A549 (cell line): ENCODE measurements around the gene BICDL1. TPM values are rescaled to one million over a fixed set of nuclear protein-coding genes. Genes with fewer than 3 reads are reported as not detected.

Experiments
- ATAC-seq, 2 experiments: fragments of 200-7000 bp in 1 of 2; fragments of >200 bp in 1 of 2; cut with Nextera tagmentation in 1 of 2; cut with Tn5 transposase in 1 of 2; 3 replicates each; pipeline versions ENCODE4 v1.8.0 to v1.9.1; 2018 to 2020; ENCODE audit warnings: mild to moderate bottlenecking in 1 of 2, moderate library complexity in 1 of 2
- CTCF ChIA-PET: fragments of 300-600 bp; sonication (Branson Sonifier 250); formaldehyde crosslinking; extraction: SDS; loops from one replicate; lab custom pipeline; 2021; ENCODE audit warnings: antibody characterized with exemption, inconsistent platforms; lab: Yijun Ruan, JAX
- POLR2A ChIA-PET: fragments of 350-600 bp; formaldehyde crosslinking; extraction: SDS; loops from one replicate; lab custom pipeline; 2021; ENCODE audit warnings: antibody characterized with exemption, inconsistent platforms; lab: Yijun Ruan, JAX
- DNase-seq, 2 experiments: peaks; one replicate each; pipeline versions ENCODE4 v3.0.0 to v3.0.0-alpha.2; 2011 to 2016; ENCODE audit warnings: low read depth in 1 of 2, low spot score in 1 of 2
- FAIRE-seq: peaks from 2 replicates; lab custom pipeline; 2011; peaks lifted over from hg19 to GRCh38; lab: Jason Lieb, UNC
- H3K27ac ChIP-seq, 2 experiments: fragments of >200 bp; sonication (Bioruptor Twin); formaldehyde crosslinking; 3 replicates each; pipeline ENCODE4 v1.5.1; 2016 to 2017
- H3K4me1 ChIP-seq: fragments of >200 bp; sonication (Bioruptor Twin); formaldehyde crosslinking; 3 replicates; pipeline ENCODE4 v1.6.1; 2016
- H3K4me2 ChIP-seq: fragments of >200 bp; sonication (Bioruptor Twin); formaldehyde crosslinking; 3 replicates; pipeline ENCODE4 v1.6.1; 2016
- H3K4me3 ChIP-seq: fragments of >200 bp; sonication (Bioruptor Twin); formaldehyde crosslinking; 3 replicates; pipeline ENCODE4 v1.5.1; 2016
- H3K9me3 ChIP-seq: fragments of >200 bp; sonication (Bioruptor Twin); formaldehyde crosslinking; 3 replicates; pipeline ENCODE4 v1.6.1; 2016
- CEBPB ChIP-seq, 2 experiments: fragments of >200 bp in 1 of 2; sonication (Bioruptor Twin) in 1 of 2; formaldehyde crosslinking in 1 of 2; IDR thresholded peaks; 2 replicates each; pipeline ENCODE4 v1.6.1; 2012 to 2016
- CHD2 ChIP-seq: fragments of 150-350 bp; IDR thresholded peaks from 2 replicates; pipeline ENCODE4 v1.6.1; 2014; ENCODE audit warnings: low read length; ENCODE audit not compliant: partially characterized antibody
- CHD4 ChIP-seq: fragments of 200-600 bp; sonication (generic); IDR thresholded peaks from 2 replicates; pipeline ENCODE4 v1.6.1; 2016; ENCODE audit warnings: antibody characterized with exemption, mild to moderate bottlenecking, borderline replicate concordance
- EHMT2 ChIP-seq: fragments of 200-600 bp; sonication (generic); IDR thresholded peaks from 2 replicates; pipeline ENCODE4 v1.6.1; 2016; ENCODE audit warnings: antibody characterized with exemption, low read depth, mild to moderate bottlenecking, moderate library complexity
- ELK1 ChIP-seq: fragments of 150-350 bp; IDR thresholded peaks from 2 replicates; pipeline ENCODE4 v1.6.1; 2014; ENCODE audit warnings: low read depth, mild to moderate bottlenecking, low read length
- FOSB ChIP-seq: fragments of 250-450 bp; sonication (Bioruptor Pico); IDR thresholded peaks from 2 replicates; pipeline ENCODE4 v1.5.0; 2020; ENCODE audit warnings: mild to moderate bottlenecking, moderate library complexity
- FOSL2 ChIP-seq, 2 experiments: fragments of 450-650 bp in 1 of 2; fragments of >200 bp in 1 of 2; sonication (Bioruptor Twin) in 1 of 2; formaldehyde crosslinking; IDR thresholded peaks; 2 replicates each; pipeline versions ENCODE4 v1.5.0 to v1.6.1; 2016 to 2020; ENCODE audit warnings: mild to moderate bottlenecking in 1 of 2, moderate library complexity in 1 of 2
- GATA3 ChIP-seq: IDR thresholded peaks from 2 replicates; pipeline ENCODE4 v1.6.1; 2012; ENCODE audit warnings: borderline replicate concordance
- HDAC2 ChIP-seq: fragments of 200-600 bp; sonication (generic); IDR thresholded peaks from 2 replicates; pipeline ENCODE4 v1.6.1; 2016
- HEYL ChIP-seq: fragments of 250-450 bp; sonication (Bioruptor Pico); IDR thresholded peaks from 2 replicates; pipeline ENCODE4 v1.8.0; 2021; ENCODE audit warnings: mild to moderate bottlenecking, moderate library complexity
- HOXA7 ChIP-seq: fragments of 250-450 bp; sonication (Bioruptor Pico); IDR thresholded peaks from 2 replicates; pipeline ENCODE4 v1.5.0; 2020; ENCODE audit warnings: mild to moderate bottlenecking, moderate library complexity
- HOXB13 ChIP-seq: fragments of 250-450 bp; sonication (Bioruptor Pico); IDR thresholded peaks from 2 replicates; pipeline ENCODE4 v1.5.0; 2020; ENCODE audit warnings: low read depth, mild to moderate bottlenecking, moderate library complexity
- MYC ChIP-seq: IDR thresholded peaks from 2 replicates; pipeline ENCODE4 v1.6.1; 2012; ENCODE audit warnings: mild to moderate bottlenecking, inconsistent platforms, low read length, improper control_type of control experiment, borderline replicate concordance
- NPAS2 ChIP-seq: fragments of 250-450 bp; sonication (Bioruptor Pico); IDR thresholded peaks from 2 replicates; pipeline ENCODE4 v1.8.0; 2022; ENCODE audit warnings: mild to moderate bottlenecking, moderate library complexity, borderline replicate concordance
- PHF8 ChIP-seq: fragments of 200-600 bp; sonication (generic); IDR thresholded peaks from 2 replicates; pipeline ENCODE4 v1.6.1; 2016; ENCODE audit warnings: low read depth, mild to moderate bottlenecking, antibody characterized with exemption, moderate library complexity, borderline replicate concordance
- POLR2AphosphoS2 ChIP-seq: conservative IDR thresholded peaks from 2 replicates; pipeline ENCODE4 v1.6.1; 2012; ENCODE audit warnings: low read length, improper control_type of control experiment, inconsistent platforms
- RAD21 ChIP-seq, 2 experiments: fragments of >200 bp in 1 of 2; sonication (Bioruptor Twin) in 1 of 2; formaldehyde crosslinking in 1 of 2; IDR thresholded peaks in 1 of 2; conservative IDR thresholded peaks in 1 of 2; 2 replicates in 1 of 2; 3 replicates in 1 of 2; pipeline ENCODE4 v1.6.1; 2012 to 2018; ENCODE audit warnings: inconsistent platforms in 1 of 2
- RNF2 ChIP-seq: fragments of 200-600 bp; sonication (generic); IDR thresholded peaks from 2 replicates; pipeline ENCODE4 v1.6.1; 2016; ENCODE audit warnings: low read depth, mild to moderate bottlenecking, antibody characterized with exemption, moderate library complexity, borderline replicate concordance
- SREBF2 ChIP-seq: fragments of 450-650 bp; IDR thresholded peaks from 2 replicates; pipeline ENCODE4 v1.6.1; 2014; ENCODE audit warnings: mild to moderate bottlenecking, moderate library complexity
- TFCP2L1 ChIP-seq: fragments of 250-450 bp; sonication (Bioruptor Pico); IDR thresholded peaks from 2 replicates; pipeline ENCODE4 v1.5.0; 2021; ENCODE audit warnings: mild to moderate bottlenecking
- ZFP36 ChIP-seq: fragments of 450-650 bp; IDR thresholded peaks from 2 replicates; pipeline ENCODE4 v1.6.1; 2014; ENCODE audit warnings: borderline replicate concordance; ENCODE audit not compliant: partially characterized antibody
- ZNF302 ChIP-seq: fragments of 250-450 bp; sonication (Bioruptor Pico); IDR thresholded peaks from 2 replicates; pipeline ENCODE4 v1.9.0; 2021; ENCODE audit warnings: inconsistent platforms, mild to moderate bottlenecking, moderate library complexity
- ZSCAN20 ChIP-seq: fragments of 250-450 bp; sonication (Bioruptor Pico); IDR thresholded peaks from 2 replicates; pipeline ENCODE4 v1.8.0; 2022; ENCODE audit warnings: mild to moderate bottlenecking, moderate library complexity
- WGBS: methylation state at CpG from one replicate; pipeline ENCODE4 v1.1.6; 2017; ENCODE audit errors: missing lambda C conversion rate; 5-methylcytosine and 5-hydroxymethylcytosine counted together
- polyA plus RNA-seq, 4 experiments: library from polyadenylated mRNA; depleted of rRNA in 3 of 4; stranded (reverse); fragments of >200 nt; fragmentation: RNase III in 1 of 4; extraction: RNeasy Plus Mini Kit Qiagen cat#74134 plus additional on column Dnase treatment in 1 of 4; gene quantifications; 2 replicates in 3 of 4; 3 replicates in 1 of 4; pipeline ENCODE4 v1.2.3, GENCODE V29; 2011 to 2017
- TF ChIP-seq, protein P1 (sequence below): fragments of 200-600 bp; sonication (generic); IDR thresholded peaks from 2 replicates; pipeline ENCODE4 v1.6.1; 2016; ENCODE audit warnings: antibody characterized with exemption, mild to moderate bottlenecking, moderate library complexity
- TF ChIP-seq, protein P2 (sequence below): fragments of 250-450 bp; sonication (Bioruptor Pico); IDR thresholded peaks from 2 replicates; pipeline ENCODE4 v1.5.0; 2021; ENCODE audit warnings: mild to moderate bottlenecking, moderate library complexity, borderline replicate concordance

The BICDL1 gene
- polyA plus RNA-seq, 2 of the 4 experiments (the other 2 are of a cell fraction), result 3.8 to 4.5 TPM

GRCh38 chr12:120103044-120103338 lies 114.0 kb downstream of the BICDL1 start:
- H3K4me3 ChIP-seq, result no peak overlapping the region
- FAIRE-seq, result no peak
- no peak for TF ChIP-seq CHD4
- TF ChIP-seq, protein P1, sequence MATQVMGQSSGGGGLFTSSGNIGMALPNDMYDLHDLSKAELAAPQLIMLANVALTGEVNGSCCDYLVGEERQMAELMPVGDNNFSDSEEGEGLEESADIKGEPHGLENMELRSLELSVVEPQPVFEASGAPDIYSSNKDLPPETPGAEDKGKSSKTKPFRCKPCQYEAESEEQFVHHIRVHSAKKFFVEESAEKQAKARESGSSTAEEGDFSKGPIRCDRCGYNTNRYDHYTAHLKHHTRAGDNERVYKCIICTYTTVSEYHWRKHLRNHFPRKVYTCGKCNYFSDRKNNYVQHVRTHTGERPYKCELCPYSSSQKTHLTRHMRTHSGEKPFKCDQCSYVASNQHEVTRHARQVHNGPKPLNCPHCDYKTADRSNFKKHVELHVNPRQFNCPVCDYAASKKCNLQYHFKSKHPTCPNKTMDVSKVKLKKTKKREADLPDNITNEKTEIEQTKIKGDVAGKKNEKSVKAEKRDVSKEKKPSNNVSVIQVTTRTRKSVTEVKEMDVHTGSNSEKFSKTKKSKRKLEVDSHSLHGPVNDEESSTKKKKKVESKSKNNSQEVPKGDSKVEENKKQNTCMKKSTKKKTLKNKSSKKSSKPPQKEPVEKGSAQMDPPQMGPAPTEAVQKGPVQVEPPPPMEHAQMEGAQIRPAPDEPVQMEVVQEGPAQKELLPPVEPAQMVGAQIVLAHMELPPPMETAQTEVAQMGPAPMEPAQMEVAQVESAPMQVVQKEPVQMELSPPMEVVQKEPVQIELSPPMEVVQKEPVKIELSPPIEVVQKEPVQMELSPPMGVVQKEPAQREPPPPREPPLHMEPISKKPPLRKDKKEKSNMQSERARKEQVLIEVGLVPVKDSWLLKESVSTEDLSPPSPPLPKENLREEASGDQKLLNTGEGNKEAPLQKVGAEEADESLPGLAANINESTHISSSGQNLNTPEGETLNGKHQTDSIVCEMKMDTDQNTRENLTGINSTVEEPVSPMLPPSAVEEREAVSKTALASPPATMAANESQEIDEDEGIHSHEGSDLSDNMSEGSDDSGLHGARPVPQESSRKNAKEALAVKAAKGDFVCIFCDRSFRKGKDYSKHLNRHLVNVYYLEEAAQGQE, result no peak
- H3K27ac ChIP-seq, result no peak overlapping the region
- no peaks in the 10 kb centered on the region for H3K9me3 ChIP-seq
- DNase-seq, result no peak
- CTCF ChIA-PET, result interaction anchor here (0.6 to 1.7 kb wide), 4 partner anchors 9 to 25 kb away, joined by 3 to 7 read pairs (median 3); no protein-coding TSS in a partner anchor
- POLR2A ChIA-PET, result interaction anchor here (1.2 kb wide), 1 partner anchor 15 kb away, joined by 3 read pairs; no protein-coding TSS in a partner anchor
- no peak overlapping the region for H3K4me2 ChIP-seq
- ATAC-seq, result no peak
- peaks cover 6% of the 10 kb centered on the region; the same call in 1 of the 3 replicates for H3K4me1 ChIP-seq
- WGBS, result 97% methylated on average over 9 of the region's 11 CpGs

- DNase-seq, result no peak
- Histone ChIP-seq H3K4me2 (no peak overlapping the region), H3K27ac (no peak overlapping the region), H3K9me3 (no peaks in the 10 kb centered on the region), H3K4me3 (no peak overlapping the region), H3K4me1 (peaks cover 6% of the 10 kb centered on the region; the same call in 1 of the 3 replicates)
- FAIRE-seq, result no peak
- TF ChIP-seq MYC (no peak), POLR2AphosphoS2 (no peak), FOSL2 (IDR thresholded peaks at IDR 0.05) (no peak), FOSL2 (CRISPR knock-in tag; IDR thresholded peaks at IDR 0.05) (no peak), ZNF302 (CRISPR knock-in tag) (no peak), CHD2 (no peak), HOXB13 (CRISPR knock-in tag) (no peak), EHMT2 (no peak), SREBF2 (no peak), ZFP36 (no peak), PHF8 (no peak), CEBPB (IDR thresholded peaks at IDR 0.05) (no peak), HDAC2 (no peak), RAD21 (conservative IDR thresholded peaks at IDR 0.05 in 1 of 2, IDR thresholded peaks at IDR 0.05 in 1 of 2) (no peak), TFCP2L1 (CRISPR knock-in tag) (no peak), HOXA7 (no peak), GATA3 (no peak), FOSB (no peak)
- no peak for ATAC-seq
- ChIA-PET CTCF (interaction anchor here (0.9 to 1.7 kb wide), 2 partner anchors 8 to 16 kb away, joined by 3 to 7 read pairs; no protein-coding TSS in a partner anchor), POLR2A (no interaction called here)
- 97% methylated on average over 12 of the region's 13 CpGs for WGBS
Observed at GRCh38 chr12:120103371-120103770, 114.3 kb downstream of the BICDL1 start.

DNA sequence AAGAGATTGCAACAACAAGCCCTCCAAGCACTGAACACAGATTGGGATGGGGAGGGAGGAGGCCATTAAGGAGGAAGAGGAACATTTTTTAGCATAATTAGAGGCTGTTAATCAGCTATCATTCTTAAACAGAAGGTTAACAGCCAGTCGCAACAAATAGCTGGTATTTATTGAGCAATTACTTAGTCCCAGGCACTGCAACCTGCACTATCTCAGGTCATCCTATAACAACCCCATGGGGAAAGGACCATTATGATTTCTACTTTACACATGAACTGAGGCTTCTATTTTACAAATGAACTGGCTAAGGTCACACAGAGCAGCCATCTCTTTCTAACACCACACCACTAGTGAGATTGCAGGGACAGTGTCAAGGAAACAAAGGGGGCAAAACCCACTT lies 117.1 kb downstream of the BICDL1 start:
- H3K27ac ChIP-seq, result no peak overlapping the region
- H3K4me1 ChIP-seq, result peaks cover 6% of the 10 kb centered on the region; the same call in 1 of the 3 replicates
- ChIA-PET CTCF (interaction anchor here (1.0 kb wide), 1 partner anchor 9 kb away, joined by 3 read pairs; no protein-coding TSS in a partner anchor), POLR2A (no interaction called here)
- ATAC-seq, result no peak
- H3K4me3 ChIP-seq, result no peak overlapping the region
- FAIRE-seq, result no peak
- no peak for DNase-seq
- WGBS, result 90% methylated on average over 1 of the region's 1 CpG
- no peak overlapping the region for H3K4me2 ChIP-seq
- no peaks in the 10 kb centered on the region for H3K9me3 ChIP-seq
- TF ChIP-seq HEYL (no peak), ELK1 (no peak), RNF2 (no peak), ZSCAN20 (CRISPR knock-in tag) (no peak), NPAS2 (CRISPR knock-in tag) (no peak)
- TF ChIP-seq, protein P2, sequence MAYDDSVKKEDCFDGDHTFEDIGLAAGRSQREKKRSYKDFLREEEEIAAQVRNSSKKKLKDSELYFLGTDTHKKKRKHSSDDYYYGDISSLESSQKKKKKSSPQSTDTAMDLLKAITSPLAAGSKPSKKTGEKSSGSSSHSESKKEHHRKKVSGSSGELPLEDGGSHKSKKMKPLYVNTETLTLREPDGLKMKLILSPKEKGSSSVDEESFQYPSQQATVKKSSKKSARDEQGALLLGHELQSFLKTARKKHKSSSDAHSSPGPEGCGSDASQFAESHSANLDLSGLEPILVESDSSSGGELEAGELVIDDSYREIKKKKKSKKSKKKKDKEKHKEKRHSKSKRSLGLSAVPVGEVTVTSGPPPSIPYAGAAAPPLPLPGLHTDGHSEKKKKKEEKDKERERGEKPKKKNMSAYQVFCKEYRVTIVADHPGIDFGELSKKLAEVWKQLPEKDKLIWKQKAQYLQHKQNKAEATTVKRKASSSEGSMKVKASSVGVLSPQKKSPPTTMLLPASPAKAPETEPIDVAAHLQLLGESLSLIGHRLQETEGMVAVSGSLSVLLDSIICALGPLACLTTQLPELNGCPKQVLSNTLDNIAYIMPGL (CRISPR knock-in tag), result no peak
